Fibroblast of villous mesenchyme (primary cell): Measurements from ENCODE around the gene PJA1. TPM values are rescaled to one million over a fixed set of nuclear protein-coding genes. Genes with fewer than 3 reads are reported as not detected.

ENCODE experiments used
- DNase-seq: peaks from one replicate; pipeline ENCODE4 v3.0.0-alpha.2; 2010; ENCODE audit warnings: low read depth
- H3K4me3 ChIP-seq: 2 replicates; pipeline ENCODE4 v1.5.1; 2011; ENCODE audit warnings: low read depth, mild to moderate bottlenecking, low read length
- CTCF ChIP-seq: IDR thresholded peaks from 2 replicates; pipeline ENCODE4 v1.5.1; 2012; ENCODE audit warnings: low read depth, mild to moderate bottlenecking, low read length; ENCODE audit not compliant: insufficient read depth
- total RNA-seq: library from RNA; depleted of rRNA; stranded (reverse); fragments of >200 nt; gene quantifications from 2 replicates; pipeline ENCODE4 v1.2.3, GENCODE V29; 2012

The PJA1 gene
- 25.4 and 28.1 TPM in 2 replicates for total RNA-seq

- peak; percentile 75 for DNase-seq
- no peak for TF ChIP-seq CTCF
Measured at GRCh38 chrX:69165087-69165651, at the start of gene PJA1. Gene PJA1 (minus strand): TSS chrX:69165453. CDS start chrX:69163073, 2,380 bp downstream.

GRCh38 chrX:69214463-69214862 is 49.2 kb upstream of the PJA1 start:
- H3K4me3 ChIP-seq: no peak overlapping the region
- no peak for DNase-seq
- no peak for TF ChIP-seq CTCF

More at GRCh38 chrX:69165087-69165651, at the start of gene PJA1:
- H3K4me3 ChIP-seq: peak within 1 kb of the TSS; percentile 83

- no peak for DNase-seq
- H3K4me3 ChIP-seq: no peak overlapping the region
- TF ChIP-seq CTCF: no peak
Measured at GRCh38 chrX:69211701-69212100, 46.4 kb upstream of the PJA1 start.

- TF ChIP-seq CTCF: no peak
- H3K4me3 ChIP-seq: no peak overlapping the region
- no peak for DNase-seq
Measured at GRCh38 chrX:69210581-69210980, 45.3 kb upstream of the PJA1 start.

- TF ChIP-seq CTCF: no peak
- no peak overlapping the region for H3K4me3 ChIP-seq
- no peak for DNase-seq
Measured at GRCh38 chrX:69207216-69207615, 42.0 kb upstream of the PJA1 start.

GRCh38 chrX:69203638-69204037 is 38.4 kb upstream of the PJA1 start:
- H3K4me3 ChIP-seq: no peak overlapping the region
- no peak for TF ChIP-seq CTCF
- no peak for DNase-seq

GRCh38 chrX:69197690-69198089 is 32.4 kb upstream of the PJA1 start:
- no peak for DNase-seq
- no peak overlapping the region for H3K4me3 ChIP-seq
- TF ChIP-seq CTCF: no peak
